Neural cell (in vitro differentiated cells): ENCODE data around the gene PFKP. TPM values are rescaled to one million over a fixed set of nuclear protein-coding genes. Genes with fewer than 3 reads are reported as not detected.

Source experiments
- H2AFZ ChIP-seq: fragments of 200-600, 300-800 bp; sonication (generic), shearing (Covaris generic); 2 replicates; pipeline ENCODE4 v1.6.0; 2014; ENCODE audit warnings: low read depth, mild to moderate bottlenecking, antibody characterized with exemption, low read length, moderate library complexity
- H3F3A ChIP-seq: fragments of 200-600 bp; shearing (Covaris generic); 2 replicates; pipeline ENCODE4 v1.6.1; 2016; ENCODE audit warnings: mild to moderate bottlenecking, moderate library complexity, mixed read lengths, antibody characterized with exemption, low read length; ENCODE audit not compliant: insufficient read depth, poor library complexity, severe bottlenecking
- H3K27ac ChIP-seq: fragments of 200-600, 300-800 bp; sonication (generic), shearing (Covaris generic); 2 replicates; pipeline ENCODE4 v1.5.1; 2014; ENCODE audit warnings: mild to moderate bottlenecking, low read length, moderate library complexity
- H3K27me3 ChIP-seq: fragments of 300-800, 200-600 bp; sonication (generic), shearing (Covaris generic); 2 replicates; pipeline ENCODE4 v1.6.0; 2014; ENCODE audit warnings: mild to moderate bottlenecking, low read depth, low read length, moderate library complexity; ENCODE audit not compliant: insufficient read depth
- H3K36me3 ChIP-seq: fragments of 300-800, 200-600 bp; sonication (generic), shearing (Covaris generic); 2 replicates; pipeline ENCODE4 v1.5.1; 2014; ENCODE audit warnings: mild to moderate bottlenecking, antibody characterized with exemption, low read length, moderate library complexity; ENCODE audit not compliant: insufficient read depth
- H3K4me2 ChIP-seq: fragments of 300-800, 200-600 bp; sonication (generic), shearing (Covaris generic); 2 replicates; pipeline ENCODE4 v1.6.0; 2014; ENCODE audit warnings: mild to moderate bottlenecking, low read length
- H3K4me3 ChIP-seq: fragments of 300-800, 200-600 bp; sonication (generic), shearing (Covaris generic); 2 replicates; pipeline ENCODE4 v1.5.1; 2014; ENCODE audit warnings: mild to moderate bottlenecking, low read length, moderate library complexity
- H3K79me2 ChIP-seq: fragments of 200-600 bp; shearing (Covaris generic); replicated peaks from 2 replicates; pipeline ENCODE4 v1.6.0; 2014; ENCODE audit warnings: mild to moderate bottlenecking, low read length, moderate library complexity; ENCODE audit not compliant: insufficient read depth
- H3K9ac ChIP-seq: fragments of 300-800, 200-600 bp; sonication (generic), shearing (Covaris generic); 2 replicates; pipeline ENCODE4 v1.6.1; 2016; ENCODE audit warnings: mild to moderate bottlenecking, low read length, mixed read lengths
- H3K9me2 ChIP-seq: fragments of 200-600 bp; shearing (Covaris generic); 2 replicates; pipeline ENCODE4 v1.6.1; 2016; ENCODE audit warnings: mild to moderate bottlenecking, low read length, mixed read lengths; ENCODE audit not compliant: insufficient read depth
- H3K9me3 ChIP-seq: fragments of 200-600, 300-800 bp; sonication (generic), shearing (Covaris generic); 2 replicates; pipeline ENCODE4 v1.6.1; 2016; ENCODE audit warnings: mild to moderate bottlenecking, mixed run types, low read length, moderate library complexity, mixed read lengths
- H4K20me1 ChIP-seq: fragments of 200-600 bp; shearing (Covaris generic); 2 replicates; pipeline ENCODE4 v1.6.1; 2016; ENCODE audit warnings: mild to moderate bottlenecking, mixed run types; ENCODE audit not compliant: insufficient read depth
- CTCF ChIP-seq: fragments of 450-650 bp; IDR thresholded peaks from 2 replicates; pipeline ENCODE4 v1.5.1; 2014; ENCODE audit warnings: antibody characterized with exemption, mild to moderate bottlenecking, moderate library complexity; ENCODE audit not compliant: poor library complexity, severe bottlenecking
- EP300 ChIP-seq: fragments of 450-650 bp; conservative IDR thresholded peaks from 2 replicates; pipeline ENCODE4 v1.6.1; 2014; ENCODE audit warnings: antibody characterized with exemption, mild to moderate bottlenecking, moderate library complexity; ENCODE audit not compliant: poor library complexity, severe bottlenecking
- EZH2 ChIP-seq: fragments of 200-600, 300-800 bp; shearing (Covaris generic), sonication (generic); IDR thresholded peaks from 2 replicates; pipeline ENCODE4 v1.6.1; 2014; ENCODE audit warnings: antibody characterized with exemption, low read length, borderline replicate concordance, mild to moderate bottlenecking; ENCODE audit not compliant: insufficient read depth, poor library complexity, severe bottlenecking
- MXI1 ChIP-seq: fragments of 450-650 bp; conservative IDR thresholded peaks from 2 replicates; pipeline ENCODE4 v1.6.1; 2014; ENCODE audit warnings: antibody characterized with exemption, mild to moderate bottlenecking; ENCODE audit not compliant: poor library complexity, severe bottlenecking
- POLR2AphosphoS5 ChIP-seq: IDR thresholded peaks from 2 replicates; pipeline ENCODE4 v1.6.1; 2012
- RAD21 ChIP-seq: fragments of 450-650 bp; conservative IDR thresholded peaks from 2 replicates; pipeline ENCODE4 v1.6.1; 2014; ENCODE audit warnings: antibody characterized with exemption, mild to moderate bottlenecking, moderate library complexity
- REST ChIP-seq: IDR thresholded peaks from 2 replicates; pipeline ENCODE4 v1.6.1; 2012; ENCODE audit warnings: borderline replicate concordance
- SMC3 ChIP-seq: fragments of 450-650 bp; conservative IDR thresholded peaks from 2 replicates; pipeline ENCODE4 v1.6.1; 2014; ENCODE audit warnings: antibody characterized with exemption, mild to moderate bottlenecking, moderate library complexity; ENCODE audit not compliant: poor library complexity
- TAF1 ChIP-seq: IDR thresholded peaks from 2 replicates; pipeline ENCODE4 v1.6.1; 2012; ENCODE audit warnings: low read depth
- polyA plus RNA-seq: library from polyadenylated mRNA; depleted of rRNA; stranded (reverse); fragments of >200 nt; gene quantifications from 2 replicates; pipeline ENCODE4 v1.2.3, GENCODE V29; 2014

The PFKP gene
- polyA plus RNA-seq, 1 donor from 2014 or later = 27.9 TPM

- H3K27me3 ChIP-seq = no peaks in the 10 kb centered on the region
- no peaks in the 10 kb centered on the region for H4K20me1 ChIP-seq
- H3K9me2 ChIP-seq = no peaks in the 10 kb centered on the region
- no peak overlapping the region for H3K9ac ChIP-seq
- peaks cover 5% of the 10 kb centered on the region for H3K36me3 ChIP-seq
- H3K9me3 ChIP-seq = no peaks in the 10 kb centered on the region
- peak overlapping the region; percentile 90 for H3K27ac ChIP-seq
- H2AFZ ChIP-seq = no peak overlapping the region
- no peak overlapping the region for H3K4me2 ChIP-seq
- peak overlapping the region; percentile 55 for H3K4me3 ChIP-seq
- H3K79me2 ChIP-seq = no peaks in the 10 kb centered on the region
- no peaks in the 10 kb centered on the region for H3F3A ChIP-seq
- TF ChIP-seq REST (no peak), POLR2AphosphoS5 (no peak), RAD21 (no peak), TAF1 (no peak), EZH2 (no peak), MXI1 (no peak), SMC3 (no peak), EP300 (no peak), CTCF (no peak)
These were observed 58.3 kb downstream of the PFKP start for GRCh38 chr10:3125527-3126170.

- no peaks in the 10 kb centered on the region for H3F3A ChIP-seq
- no peak overlapping the region for H2AFZ ChIP-seq
- no peak for TF ChIP-seq REST
- TF ChIP-seq TAF1 = no peak
- TF ChIP-seq EP300 = no peak
- no peak for TF ChIP-seq RAD21
- no peak for TF ChIP-seq EZH2
- H3K4me3 ChIP-seq = peak overlapping the region; percentile 55
- H3K9me2 ChIP-seq = no peaks in the 10 kb centered on the region
- no peak overlapping the region for H3K4me2 ChIP-seq
- H3K9me3 ChIP-seq = no peaks in the 10 kb centered on the region
- H4K20me1 ChIP-seq = no peaks in the 10 kb centered on the region
- H3K27me3 ChIP-seq = no peaks in the 10 kb centered on the region
- peak overlapping the region; percentile 90 for H3K27ac ChIP-seq
- peaks cover 5% of the 10 kb centered on the region for H3K36me3 ChIP-seq
- no peaks in the 10 kb centered on the region for H3K79me2 ChIP-seq
- peak overlapping the region; percentile 67 for H3K9ac ChIP-seq
These were observed 58.9 kb downstream of the PFKP start for GRCh38 chr10:3126249-3126648.
